Activated CD4-positive, alpha-beta T cell treated with anti-CD3 and anti-CD28 coated beads, Interleukin-2, amount 50 U/mL, for 24 hours (primary cell): Measurements from ENCODE around the gene DDN.

Experiments
- DNase-seq, 2 donors: peaks; one replicate each; pipeline ENCODE4 v3.0.0-alpha.2; 2020; ENCODE audit warnings: low read depth in 1 of 2, low spot score in 1 of 2

Gene DDN

GRCh38 chr12:48967991-48968390 lies 31.2 kb downstream of the DDN start:
- DNase-seq: no peak

- no peak for DNase-seq
These were observed 32.8 kb downstream of the DDN start for GRCh38 chr12:48966177-48966895.

DNA sequence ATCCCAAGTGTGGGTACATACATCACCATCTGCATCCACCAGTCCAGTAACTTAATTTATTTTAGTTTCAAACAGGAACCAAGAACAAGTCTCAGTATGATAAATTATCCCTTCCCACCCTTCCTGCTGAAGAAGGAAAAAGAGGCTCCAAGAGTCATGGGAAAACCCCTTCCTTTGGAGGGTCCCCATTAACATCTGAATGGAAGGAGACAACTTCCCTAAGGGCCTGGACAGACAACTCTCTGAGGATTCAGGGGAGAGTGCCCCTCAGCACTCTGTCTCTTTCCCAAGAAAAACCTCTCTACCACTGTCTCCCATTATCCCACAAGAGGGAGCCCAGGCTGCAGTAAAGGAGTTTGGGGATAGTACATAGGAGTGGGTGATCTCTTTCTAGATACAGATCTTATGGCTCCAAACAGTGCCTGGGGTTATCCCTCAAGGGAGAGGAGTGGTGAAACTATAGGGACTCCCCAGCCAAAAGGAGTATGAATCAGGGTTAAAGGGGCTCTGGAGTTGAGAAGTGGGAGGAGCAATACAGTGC lies 33.8 kb downstream of the DDN start:
- no peak for DNase-seq

- DNase-seq: no peak
These were observed 37.4 kb downstream of the DDN start for GRCh38 chr12:48961801-48962200.

DNA sequence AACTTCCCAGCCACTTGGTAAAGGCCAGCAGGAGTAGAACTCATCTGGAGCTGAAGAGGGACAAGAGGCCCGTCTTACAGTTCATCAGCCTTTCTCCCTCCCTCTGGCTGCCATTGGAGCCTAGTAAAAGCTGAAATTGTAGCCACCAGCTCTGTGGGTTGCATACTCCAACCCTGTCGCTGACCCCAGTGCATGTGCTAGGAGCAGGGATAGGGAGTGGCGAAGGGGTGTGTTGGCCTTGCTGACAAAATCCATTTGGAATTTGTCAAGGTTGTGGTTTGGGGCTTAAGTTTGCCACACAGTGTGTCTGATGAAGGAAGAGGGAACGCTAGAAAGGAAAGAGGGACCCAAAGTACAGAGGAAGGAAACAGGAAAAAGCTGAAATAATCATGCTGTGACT lies 37.8 kb downstream of the DDN start:
- no peak for DNase-seq

DNA sequence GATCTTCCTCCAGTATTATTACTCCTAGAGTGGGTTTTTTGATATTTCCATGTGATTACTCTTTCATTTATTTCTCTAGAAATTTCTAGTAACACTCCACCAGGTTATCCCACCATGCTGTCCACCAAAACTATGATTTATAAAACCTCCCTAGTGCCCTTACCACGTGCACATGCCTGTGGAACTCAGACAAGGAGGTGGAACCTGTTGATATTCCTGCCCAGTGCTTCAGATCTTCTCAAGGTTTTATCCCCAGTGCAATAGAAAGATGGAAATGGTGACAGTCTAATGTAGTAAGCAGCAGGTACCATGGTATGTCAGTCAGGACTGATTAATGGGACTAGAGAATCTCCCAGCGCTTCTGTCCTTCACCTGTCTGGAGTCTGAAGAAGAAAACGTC lies 38.3 kb downstream of the DDN start:
- no peak for DNase-seq

GRCh38 chr12:48958049-48958388 lies 41.2 kb downstream of the DDN start:
- no peak for DNase-seq

- peak; percentile 79 to 85 for DNase-seq
These were observed 41.8 kb downstream of the DDN start, which contains the start of gene ARF3 for GRCh38 chr12:48957141-48958048. Gene ARF3 (minus strand): TSS chr12:48957487. CDS start chr12:48941095, 16,392 bp downstream.

GRCh38 chr12:48956279-48957140 lies 42.7 kb downstream of the DDN start:
- DNase-seq: no peak

- no peak for DNase-seq
These were observed 44.2 kb downstream of the DDN start for GRCh38 chr12:48954841-48955501.

DNA sequence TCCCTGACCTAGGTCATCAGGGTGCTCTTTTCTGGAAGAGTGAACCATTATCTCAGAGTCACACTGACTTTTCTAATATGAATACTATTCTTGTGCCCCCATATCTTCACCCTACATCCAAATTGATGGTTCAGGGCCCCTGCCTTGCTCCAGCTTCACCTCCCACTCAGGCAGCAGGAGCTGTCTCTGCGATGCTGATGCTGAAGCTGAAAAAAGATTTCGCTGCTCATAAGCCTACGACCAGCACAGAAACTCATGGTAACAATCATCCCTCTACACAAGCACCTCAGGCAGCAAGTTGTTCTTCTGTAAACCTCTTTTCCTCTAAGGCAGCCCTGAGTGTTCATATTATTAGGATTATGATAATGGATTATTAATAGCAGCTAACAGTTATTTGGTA lies 45.1 kb downstream of the DDN start:
- DNase-seq: no peak

- DNase-seq: no peak
These were observed 46.5 kb downstream of the DDN start for GRCh38 chr12:48952691-48953090.

- DNase-seq: no peak
These were observed 51.4 kb downstream of the DDN start for GRCh38 chr12:48947727-48948126.

GRCh38 chr12:48946943-48947342 lies 52.2 kb downstream of the DDN start:
- DNase-seq: no peak

DNA sequence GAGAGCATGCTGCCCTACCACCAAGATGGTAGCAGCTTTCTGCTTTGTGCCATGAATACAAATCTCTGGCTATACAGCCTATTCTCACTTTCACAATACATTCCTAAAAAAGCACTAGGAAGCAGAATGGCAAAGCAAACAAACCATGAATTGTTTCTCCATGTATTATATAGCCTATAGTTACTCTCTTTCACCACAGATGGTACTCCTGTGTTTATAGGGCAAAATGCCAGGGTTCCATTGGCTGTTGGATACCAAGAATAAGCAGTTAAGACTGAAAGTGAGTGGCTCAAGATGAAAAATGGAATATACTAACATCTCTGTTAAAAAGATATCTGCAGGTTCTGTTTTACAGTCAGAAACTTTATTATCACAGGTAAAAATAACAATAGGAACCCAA lies 53.0 kb downstream of the DDN start:
- DNase-seq: no peak
